ENCODE data around the gene SLC46A1. TPM values are rescaled to one million over a fixed set of nuclear protein-coding genes. Genes with fewer than 3 reads are reported as not detected.

Gene SLC46A1
- total and polyA plus RNA-seq, 9 of the 15 experiments (the other 6 are each of a cell fraction or from before 2014, with no cell fraction given) = 0.24 to 5.5 (median 3.1) TPM

DNA sequence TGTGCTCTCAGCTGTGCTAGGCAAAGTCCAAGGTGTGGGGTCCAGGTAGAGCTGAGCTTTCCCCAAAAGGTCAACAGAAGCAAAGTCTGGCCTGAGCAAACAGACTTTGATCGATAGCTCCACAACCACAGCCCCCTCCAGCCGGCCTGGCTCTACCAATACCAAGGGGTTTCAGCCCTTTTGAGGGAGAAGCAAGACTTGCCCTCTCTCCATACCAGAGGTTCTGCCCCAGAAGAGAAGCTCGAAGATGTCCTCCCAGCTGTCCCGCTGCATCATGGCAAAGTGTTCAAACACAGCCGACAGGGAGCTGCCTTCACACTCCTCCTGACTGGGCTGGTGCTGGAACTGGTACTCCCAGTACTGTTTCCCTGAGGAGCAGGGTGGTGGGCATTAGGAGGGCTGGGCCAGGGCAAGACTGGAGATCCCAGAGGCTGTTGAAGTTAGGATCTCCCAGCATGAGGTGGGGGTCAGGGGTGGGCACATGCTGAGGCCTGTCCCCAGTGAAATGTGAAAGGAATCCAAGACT is 37.6 kb downstream of the SLC46A1 start:
- peaks cover 16 to 45% of the 10 kb centered on the region in 2 experiments for H3K4me1 ChIP-seq (replicated peaks in 1 of 2; ENCODE audit: control insufficient read depth in 2 of 2, insufficient read depth in 2 of 2, low read length in 2 of 2)
- no peak for TF ChIP-seq POLR3A (IDR thresholded peaks at IDR 0.05; ENCODE audit: borderline replicate concordance, extremely low read depth, insufficient read depth, insufficient read length)
- no peak for TF ChIP-seq SMAD3 (CRISPR knock-in tag; conservative IDR thresholded peaks at IDR 0.05)
- TF ChIP-seq KLF10 (CRISPR knock-in tag; IDR thresholded peaks at IDR 0.05) = no peak
- TF ChIP-seq CREBBP (IDR thresholded peaks at IDR 0.05; ENCODE audit: low read depth, low read length) = no peak
- no peak for TF ChIP-seq CBFA2T3 (IDR thresholded peaks at IDR 0.05)
- TF ChIP-seq BCOR (IDR thresholded peaks at IDR 0.05) = no peak
- no peak for TF ChIP-seq NCOA6 (IDR thresholded peaks at IDR 0.05)
- TF ChIP-seq MIER1 (IDR thresholded peaks at IDR 0.05; ENCODE audit: low read depth) = no peak
- no peak for TF ChIP-seq ZNF830 (CRISPR knock-in tag; IDR thresholded peaks at IDR 0.05)
- no peak for TF ChIP-seq NELFE (IDR thresholded peaks at IDR 0.05; ENCODE audit: insufficient read depth, insufficient read length)
- TF ChIP-seq CTBP1 (IDR thresholded peaks at IDR 0.05; ENCODE audit: borderline replicate concordance) = no peak
- TF ChIP-seq FOXJ3 (CRISPR knock-in tag; IDR thresholded peaks at IDR 0.05) = no peak
- no peak for TF ChIP-seq ATF7 (IDR thresholded peaks at IDR 0.05)
- no peak for TF ChIP-seq ZNF764 (CRISPR knock-in tag; IDR thresholded peaks at IDR 0.05; ENCODE audit: low read depth)
- no peak overlapping the region for H3K4me2 ChIP-seq (ENCODE audit: insufficient read depth, low read length)
- intact Hi-C loops (cut with micrococcal nuclease) = no loop called here
- H3K9ac ChIP-seq (ENCODE audit: insufficient read depth in 1 of 2, low read depth in 2 of 2, low read length in 2 of 2) = 0 out of 4 replicates have a peak overlapping the region, but pooled peaks of 1 of the 2 experiments have one; percentile 20
- H3K36me3 ChIP-seq (ENCODE audit: control insufficient read depth, insufficient read depth, low read length) = peaks cover 10% of the 10 kb centered on the region; the same call in 1 of the 3 replicates
- in situ Hi-C loops (cut with MboI) = no loop called here
- H3K27me3 ChIP-seq (ENCODE audit: control insufficient read depth in 2 of 2, insufficient read depth in 2 of 2, low read length in 2 of 2) = peaks cover 0 to 4% of the 10 kb centered on the region in 2 experiments; a peak in 1 of 5 replicates
- H2AFZ ChIP-seq (ENCODE audit: low read depth, low read length) = no peak overlapping the region
- H3K9me1 ChIP-seq (ENCODE audit: control insufficient read depth, insufficient read depth, low read length) = peaks cover 5% of the 10 kb centered on the region
- DNase-seq (ENCODE audit: extremely low read depth in 1 of 4, low spot score in 3 of 4) = no peak
- no TSS peak for BruUV-seq (replicated peaks)
- no peak for FAIRE-seq
- peaks cover 14% of the 10 kb centered on the region for H4K20me1 ChIP-seq (replicated peaks; ENCODE audit: control insufficient read depth, insufficient read depth, low read length)
- no peaks in the 10 kb centered on the region for H3K9me3 ChIP-seq (replicated peaks; ENCODE audit: control insufficient read depth, insufficient read depth, low read depth, low read length)
- ATAC-seq = no peak
- POLR2A ChIA-PET = interaction anchor here (3.4 kb wide), 1 partner anchor 10 kb away, joined by 31 read pairs; the partner anchor contains the start of gene POLDIP2
- no peak overlapping the region for H3K27ac ChIP-seq (ENCODE audit: extremely low read depth, low read depth, low read length)
- no peaks in the 10 kb centered on the region for H3K79me2 ChIP-seq (ENCODE audit: control insufficient read depth, insufficient read depth, low read length)
- 57% methylated on average over 5 of the region's 5 CpGs for WGBS (ENCODE audit: insufficient coverage, low coverage, missing lambda C conversion rate)
- no peak overlapping the region for H3K4me3 ChIP-seq
- CTCF ChIA-PET (ENCODE audit: low intra/inter-chr PET ratio) = no interaction called here

Data from K562 (cell line).